ENCODE measurements around the gene TGFB2. TPM values are rescaled to one million over a fixed set of nuclear protein-coding genes. Genes with fewer than 3 reads are reported as not detected.

TGFB2 gene
- polyA plus RNA-seq, 12 donors: 39.4 to 88.9 (median 60.5) TPM; not detected in 1

DNA sequence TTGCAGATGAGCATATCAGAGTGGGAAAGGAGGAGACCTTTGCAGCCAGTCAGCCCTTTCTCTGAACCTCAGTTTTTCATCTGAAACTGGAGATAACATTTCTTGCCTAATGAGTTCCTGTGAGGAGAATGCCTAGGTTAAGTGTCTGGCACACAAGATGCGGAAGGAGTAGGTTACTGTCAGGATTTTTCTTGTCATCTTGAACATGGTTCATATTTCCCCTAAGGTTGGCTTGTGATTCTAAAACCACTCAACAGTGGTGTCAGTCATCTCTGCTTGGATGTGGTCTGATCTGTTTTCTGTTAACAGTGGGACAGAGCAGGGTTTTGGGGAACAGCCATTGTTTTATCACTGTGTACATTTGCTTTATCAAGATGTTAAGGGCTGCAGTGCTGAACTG, 70.6 kb downstream of the TGFB2 start:
- no peak for DNase-seq

DNA sequence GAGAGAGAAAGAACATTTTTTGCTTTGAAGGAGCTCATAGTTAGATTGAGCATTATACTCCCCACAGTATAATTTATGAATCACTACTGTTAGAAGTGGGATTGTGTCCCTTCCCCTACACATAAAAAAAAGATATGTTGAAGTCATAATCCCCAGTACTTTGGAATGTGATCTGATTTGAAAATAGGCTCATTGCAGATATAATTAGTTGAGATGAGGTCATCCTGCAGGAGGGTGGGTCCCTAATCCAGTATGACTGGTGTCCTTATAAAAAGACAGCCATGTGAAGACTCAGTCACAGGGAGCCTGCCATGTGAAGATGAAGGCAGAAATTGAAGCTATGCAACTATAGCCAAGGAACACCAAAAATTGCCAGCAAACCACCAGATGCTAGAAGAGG, 76.4 kb downstream of the TGFB2 start:
- DNase-seq: no peak

DNA sequence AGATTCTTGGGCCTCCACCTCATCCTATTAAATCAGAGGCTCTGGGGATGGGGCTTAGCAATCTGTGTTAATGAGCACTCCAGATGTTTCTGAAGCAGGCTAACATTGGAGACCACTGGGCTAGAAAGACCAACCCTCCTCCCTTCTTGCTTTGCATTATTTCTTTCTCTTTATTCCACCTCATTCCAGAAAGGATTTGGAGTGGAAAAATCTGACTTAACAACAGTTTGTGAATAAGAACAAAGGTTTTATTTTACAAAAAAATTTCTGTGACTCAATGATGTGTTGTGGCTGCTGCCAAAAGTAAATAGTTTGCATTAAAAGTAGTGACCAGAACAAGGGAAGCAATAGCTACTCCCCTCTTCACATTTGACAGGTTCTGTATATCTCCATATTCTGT, 79.4 kb downstream of the TGFB2 start:
- no peak for DNase-seq

DNA sequence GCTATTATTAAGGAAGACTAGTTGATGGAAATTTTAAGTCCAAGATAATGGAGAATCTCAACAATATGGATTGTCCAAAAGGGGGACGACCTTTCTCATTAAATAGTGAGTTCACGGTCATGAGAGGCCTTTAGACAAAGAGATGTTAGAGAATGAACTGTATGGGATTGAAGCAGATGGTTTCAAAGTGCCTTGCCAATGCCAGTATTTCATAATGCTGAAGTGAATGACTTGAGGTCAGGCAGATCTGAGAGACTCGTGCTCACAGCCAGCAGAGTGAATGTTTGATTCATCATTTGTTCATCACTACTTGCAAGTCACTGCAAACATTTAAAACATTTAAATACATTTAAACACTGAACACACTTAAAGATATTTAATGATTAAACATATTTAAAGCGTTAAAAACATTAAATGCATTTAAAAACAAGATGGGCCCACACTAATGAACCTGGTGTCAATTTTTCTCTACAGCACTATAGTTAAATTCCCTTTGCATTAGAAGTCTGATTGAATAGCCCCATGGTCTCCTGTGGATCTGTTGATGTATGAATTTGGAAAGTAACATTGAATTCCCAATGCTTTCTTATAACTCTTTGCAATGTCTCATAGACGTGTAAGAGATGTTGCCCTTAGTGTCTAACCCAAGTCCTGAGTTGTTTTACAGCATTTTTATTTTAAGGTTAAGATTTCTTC, 80.7 kb downstream of the TGFB2 start:
- no peak for DNase-seq

DNA sequence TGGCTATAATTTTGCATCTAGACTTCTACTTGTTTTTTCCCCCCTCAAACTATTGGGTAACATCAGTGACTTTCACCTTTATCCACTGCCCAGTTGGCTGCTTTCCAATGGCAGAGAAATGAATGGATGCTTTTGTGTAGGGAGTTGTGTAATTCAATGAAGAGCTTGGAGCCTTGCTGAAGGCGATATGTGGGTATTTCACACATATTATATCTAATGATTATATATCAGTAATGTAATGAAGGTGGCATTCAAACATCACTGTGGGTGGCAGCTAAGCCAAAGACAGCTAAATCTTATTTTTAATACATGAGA, 81.2 kb downstream of the TGFB2 start:
- DNase-seq: no peak

DNA sequence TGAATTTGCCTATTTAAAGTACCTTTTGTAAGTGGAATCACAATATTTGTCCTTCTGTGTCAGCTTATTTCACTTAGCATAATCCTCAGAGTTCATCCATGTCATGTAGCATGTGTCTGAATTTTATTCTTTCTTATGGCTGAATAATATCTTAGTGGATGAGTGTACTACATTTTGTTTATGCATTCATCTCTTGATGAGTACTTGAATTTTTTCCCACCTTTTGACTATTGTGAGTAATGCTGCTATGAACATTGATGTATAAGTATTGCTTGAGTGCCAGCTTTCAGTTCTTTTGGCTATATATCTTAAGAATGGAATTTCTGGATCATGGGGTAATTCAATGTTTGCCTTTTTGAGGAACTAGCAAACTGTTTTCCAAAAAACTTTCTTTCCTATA, 84.2 kb downstream of the TGFB2 start:
- no peak for DNase-seq

DNA sequence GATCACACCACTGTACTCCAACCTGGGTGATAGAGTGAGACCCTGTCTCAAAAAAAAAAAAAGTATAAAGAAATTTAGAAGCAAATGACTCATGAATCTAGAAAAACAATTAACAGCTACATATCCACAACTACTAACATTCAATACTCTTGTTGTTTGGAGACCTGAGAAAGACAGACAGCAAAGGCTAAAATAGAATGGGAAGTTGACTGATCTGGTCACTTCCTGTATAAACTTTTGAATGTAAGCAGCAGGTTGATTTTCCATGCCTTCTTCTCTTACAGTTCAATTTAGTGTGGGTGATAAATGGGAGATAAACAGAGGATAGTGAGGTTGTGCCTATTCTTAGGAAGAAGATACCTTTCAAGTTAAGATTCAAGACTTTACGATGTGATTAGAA, 85.2 kb downstream of the TGFB2 start:
- DNase-seq: no peak

DNA sequence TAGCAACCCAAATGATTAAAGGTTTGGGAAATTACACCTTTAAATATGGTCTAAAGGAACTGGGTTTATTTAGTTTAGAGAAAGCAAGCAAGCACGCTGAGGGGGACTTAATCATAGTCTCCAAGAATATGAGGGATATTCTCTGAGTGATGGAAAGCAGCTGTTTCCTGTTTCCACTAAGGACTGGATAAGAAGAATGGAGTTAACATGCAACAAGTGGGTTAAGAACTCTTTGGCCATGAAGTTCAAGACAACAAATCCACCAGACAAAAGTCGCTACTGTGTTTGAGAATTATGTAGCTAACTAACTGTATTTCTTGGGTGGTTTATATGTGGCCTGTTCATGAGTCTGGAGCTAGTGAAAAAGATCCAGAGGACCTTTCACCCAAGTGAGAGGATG, 85.7 kb downstream of the TGFB2 start:
- no peak for DNase-seq

DNA sequence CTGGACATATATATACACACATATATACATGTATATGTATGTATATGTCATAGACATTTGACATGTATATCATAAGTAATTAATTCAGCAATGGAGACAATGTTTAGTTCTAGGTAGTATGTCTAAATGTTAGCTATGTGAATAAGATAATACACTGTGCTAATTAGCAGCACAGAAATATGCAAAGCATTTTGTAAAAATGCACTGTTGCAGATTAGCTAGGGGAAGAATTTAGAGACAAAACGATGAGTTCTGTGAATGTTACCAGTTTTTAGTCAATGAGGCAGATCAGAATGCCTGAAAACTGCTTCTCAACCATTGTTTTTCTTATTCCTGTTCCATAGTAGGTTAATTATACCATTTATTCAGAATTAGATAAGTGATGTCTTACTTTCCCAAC, 86.3 kb downstream of the TGFB2 start:
- no peak for DNase-seq

DNA sequence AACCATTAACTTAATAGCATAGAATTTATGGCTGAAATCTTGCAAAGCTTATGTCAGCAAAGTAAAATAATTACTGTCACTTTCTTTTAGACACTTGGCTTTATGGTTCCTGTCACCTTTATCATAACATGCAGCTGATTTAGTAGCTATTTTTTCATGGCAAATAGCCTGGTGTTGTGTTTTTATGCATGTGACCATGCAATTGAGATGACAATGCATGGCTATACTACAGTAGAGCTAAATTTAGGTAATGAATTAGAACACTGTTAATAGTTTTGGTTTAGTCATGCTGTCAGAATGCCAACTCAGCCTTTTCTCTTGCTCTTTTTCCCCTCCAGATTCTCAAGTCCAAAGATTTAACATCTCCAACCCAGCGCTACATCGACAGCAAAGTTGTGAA, 88.6 kb downstream of the TGFB2 start:
- no peak for DNase-seq

DNA sequence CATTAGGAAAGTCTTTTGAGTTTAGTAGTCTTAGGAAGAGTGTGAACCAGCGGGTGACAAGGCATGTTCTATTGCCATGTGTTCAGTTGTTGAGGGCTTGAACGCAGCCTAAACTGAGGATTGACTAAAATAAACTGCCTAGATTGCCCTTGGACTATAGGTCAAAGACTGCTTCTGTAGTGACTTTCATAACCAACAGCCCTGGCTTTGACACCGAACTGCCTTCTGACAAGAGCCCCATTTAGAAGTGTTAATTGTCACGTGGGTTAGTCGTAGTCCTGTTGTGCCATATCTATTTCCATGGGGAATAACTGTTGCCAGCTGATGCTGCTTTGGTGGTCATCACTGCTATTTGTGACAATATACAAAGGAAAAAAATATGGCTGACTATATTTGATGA, 90.4 kb downstream of the TGFB2 start:
- no peak for DNase-seq

DNA sequence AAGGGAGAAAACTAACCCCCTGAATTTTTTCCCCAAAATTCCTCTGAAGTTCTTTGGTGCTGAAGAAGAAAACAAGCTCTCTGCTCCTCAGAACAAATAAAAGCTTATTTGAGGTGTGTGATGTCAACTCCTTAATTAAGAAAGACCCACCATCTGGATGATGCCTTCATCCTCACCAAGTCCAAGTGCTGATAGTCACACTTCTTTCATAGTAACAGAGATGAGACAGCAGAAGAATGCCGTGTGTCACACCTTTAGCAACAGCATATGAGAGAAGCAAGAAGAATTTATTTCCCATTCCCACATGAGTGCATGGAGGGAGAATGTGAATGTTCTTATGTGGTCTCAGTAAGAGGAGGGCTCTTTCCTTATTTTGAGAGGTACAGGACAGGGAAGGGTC, 91.2 kb downstream of the TGFB2 start:
- DNase-seq: no peak

DNA sequence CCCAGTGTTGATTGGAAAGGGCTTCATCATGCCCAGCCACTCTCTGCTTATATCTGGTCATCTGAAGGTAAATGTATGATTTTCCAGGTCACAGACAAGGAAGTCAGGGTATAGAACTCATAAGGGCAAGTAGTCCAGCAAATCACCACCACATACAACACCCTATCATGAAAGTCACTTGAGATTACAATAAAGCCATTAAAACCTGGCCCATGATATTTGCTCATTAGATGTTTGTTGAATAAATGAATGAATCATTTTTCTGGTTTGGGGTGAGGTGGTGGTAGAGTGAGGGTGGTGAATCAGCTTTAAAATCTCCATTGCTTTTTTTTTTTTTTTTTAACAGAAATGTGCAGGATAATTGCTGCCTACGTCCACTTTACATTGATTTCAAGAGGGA, 91.9 kb downstream of the TGFB2 start:
- no peak for DNase-seq

DNA sequence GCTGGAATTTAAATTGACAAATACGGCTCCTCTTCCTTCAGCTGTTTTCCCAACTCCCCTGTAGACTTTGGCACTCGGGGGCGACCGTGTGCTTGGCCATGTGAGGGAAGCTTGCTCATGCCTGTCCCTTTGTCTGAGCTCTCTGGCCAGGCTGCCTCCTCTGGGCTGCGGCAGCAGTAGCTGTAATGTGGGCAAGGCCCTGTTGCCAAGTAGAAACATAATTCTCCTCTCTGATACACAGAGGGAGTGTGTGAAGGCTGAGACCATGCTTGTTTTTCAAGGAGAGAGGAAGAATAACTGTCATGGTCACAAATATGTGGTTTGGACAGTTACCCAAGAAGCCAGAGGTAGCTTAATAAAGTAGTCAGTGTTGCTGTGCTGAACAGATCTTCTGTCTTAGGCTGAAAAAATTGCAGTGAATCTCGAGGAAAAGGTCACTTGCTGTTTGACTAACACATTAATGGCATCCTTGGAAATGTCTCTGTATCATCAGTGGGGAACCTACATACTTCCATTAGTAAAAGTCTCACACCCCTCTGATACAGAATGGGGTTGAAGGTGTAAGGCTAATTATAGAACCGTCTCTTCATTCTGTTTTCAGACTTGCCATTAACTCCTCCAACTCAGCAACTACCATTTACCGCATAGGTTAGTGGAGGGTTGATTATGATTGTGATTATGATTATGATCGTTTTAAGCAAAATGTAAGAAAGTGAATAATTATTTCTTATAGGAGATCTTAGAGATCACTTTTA, 94.6 kb downstream of the TGFB2 start:
- DNase-seq: no peak

DNA sequence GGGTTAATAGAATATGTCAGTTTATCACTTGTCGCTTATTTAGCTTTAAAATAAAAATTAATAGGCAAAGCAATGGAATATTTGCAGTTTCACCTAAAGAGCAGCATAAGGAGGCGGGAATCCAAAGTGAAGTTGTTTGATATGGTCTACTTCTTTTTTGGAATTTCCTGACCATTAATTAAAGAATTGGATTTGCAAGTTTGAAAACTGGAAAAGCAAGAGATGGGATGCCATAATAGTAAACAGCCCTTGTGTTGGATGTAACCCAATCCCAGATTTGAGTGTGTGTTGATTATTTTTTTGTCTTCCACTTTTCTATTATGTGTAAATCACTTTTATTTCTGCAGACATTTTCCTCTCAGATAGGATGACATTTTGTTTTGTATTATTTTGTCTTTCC, 98.1 kb downstream of the TGFB2 start:
- no peak for DNase-seq

DNA sequence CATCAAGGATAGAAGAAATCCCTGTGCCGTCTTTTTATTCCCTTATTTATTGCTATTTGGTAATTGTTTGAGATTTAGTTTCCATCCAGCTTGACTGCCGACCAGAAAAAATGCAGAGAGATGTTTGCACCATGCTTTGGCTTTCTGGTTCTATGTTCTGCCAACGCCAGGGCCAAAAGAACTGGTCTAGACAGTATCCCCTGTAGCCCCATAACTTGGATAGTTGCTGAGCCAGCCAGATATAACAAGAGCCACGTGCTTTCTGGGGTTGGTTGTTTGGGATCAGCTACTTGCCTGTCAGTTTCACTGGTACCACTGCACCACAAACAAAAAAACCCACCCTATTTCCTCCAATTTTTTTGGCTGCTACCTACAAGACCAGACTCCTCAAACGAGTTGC, 99.0 kb downstream of the TGFB2 start:
- DNase-seq: no peak

DNA sequence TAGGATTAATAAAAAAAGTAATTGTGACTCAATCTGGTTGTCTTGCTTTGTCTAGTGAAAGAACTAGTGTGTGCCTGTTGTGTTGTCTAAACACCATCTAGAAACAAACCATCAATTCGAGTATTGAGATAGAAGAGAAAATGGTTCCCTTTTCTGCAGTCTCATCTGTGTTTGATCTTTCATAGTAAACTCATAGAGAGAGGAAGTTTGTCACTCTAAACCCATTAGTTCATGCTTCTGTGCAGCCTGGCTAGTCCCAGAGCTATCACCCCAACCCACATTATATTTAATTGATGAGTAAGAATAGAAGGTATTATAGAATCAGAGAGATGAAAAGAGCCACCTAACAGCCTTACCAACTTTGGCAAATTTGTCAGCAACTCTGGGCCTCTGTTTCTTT, 99.5 kb downstream of the TGFB2 start:
- no peak for DNase-seq

DNA sequence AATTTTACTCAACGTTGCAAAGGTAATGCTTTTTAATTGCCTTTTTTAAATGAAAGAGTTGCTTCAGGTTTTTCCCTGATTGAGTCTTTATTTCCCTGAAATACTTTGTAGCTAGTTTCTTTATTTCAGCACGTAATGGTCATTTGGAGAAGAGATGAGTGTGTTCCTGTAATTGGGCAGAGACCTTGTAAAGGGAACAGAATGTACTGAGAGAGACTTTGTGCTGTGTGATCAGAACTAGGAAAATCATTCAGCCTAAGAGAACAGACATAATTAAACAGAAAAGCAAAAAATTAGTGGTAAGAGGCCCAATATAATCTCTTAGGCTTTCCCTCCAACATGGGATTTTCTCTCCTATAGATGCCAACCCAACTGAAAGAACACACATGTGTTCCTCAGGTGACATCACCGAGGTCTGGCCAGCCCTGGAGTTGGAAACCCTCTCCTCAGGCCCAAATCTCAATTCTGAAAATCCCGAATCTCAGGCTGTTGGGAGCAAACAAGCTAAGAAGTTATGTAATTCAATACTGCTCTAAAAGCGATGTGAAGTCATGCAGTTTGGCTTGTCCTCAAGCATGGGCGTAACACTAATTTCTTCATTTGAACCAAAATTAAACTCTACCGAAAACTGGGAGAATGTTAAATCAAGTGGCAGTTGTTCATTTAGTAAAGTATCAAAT, 102.0 kb downstream of the TGFB2 start:
- no peak for DNase-seq

DNA sequence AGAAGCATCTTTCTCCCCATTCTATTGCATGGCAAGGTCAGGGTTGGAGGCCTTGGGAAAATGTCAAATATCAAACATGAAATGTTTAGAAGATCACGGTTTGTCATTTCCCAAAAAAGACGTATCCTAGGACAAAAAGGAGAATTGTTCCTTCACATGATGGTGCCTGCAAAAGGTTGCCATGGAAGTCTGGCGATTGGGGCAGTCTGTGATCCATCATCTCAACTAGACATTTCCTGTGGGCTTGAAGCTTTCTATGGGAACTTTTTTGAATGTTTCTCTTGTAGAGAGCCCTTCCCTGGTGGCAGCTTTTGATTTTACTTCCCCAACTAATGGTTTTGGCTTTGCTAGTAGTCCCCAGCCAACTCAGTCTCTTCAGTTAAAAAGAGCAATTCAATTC, 106.3 kb downstream of the TGFB2 start:
- no peak for DNase-seq

DNA sequence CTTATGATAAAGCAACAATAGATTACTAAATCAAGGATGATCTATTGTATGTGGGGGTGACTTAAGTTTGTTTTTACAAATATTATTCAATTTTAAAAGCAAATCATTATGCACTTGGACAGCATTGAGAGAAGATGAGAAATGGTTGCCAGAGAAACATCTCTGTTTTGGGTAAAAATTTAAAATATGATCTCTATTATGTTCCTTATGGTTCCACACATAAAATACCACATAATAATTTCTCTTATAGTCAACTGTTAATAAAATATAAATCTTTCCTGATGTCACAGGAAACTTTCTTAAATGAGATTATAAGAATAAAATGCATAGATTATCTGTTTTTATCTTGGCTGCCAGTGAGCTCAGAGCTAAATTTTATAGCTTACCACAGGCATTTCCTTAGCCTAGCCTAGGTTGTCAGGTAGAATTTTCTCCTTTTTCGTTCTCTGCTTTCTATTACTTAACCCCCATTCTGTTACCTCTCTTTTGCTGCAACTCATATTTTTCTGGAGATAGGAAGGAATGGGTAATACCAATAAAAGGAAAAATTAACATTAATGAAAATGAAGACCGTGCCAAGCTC, 109.7 kb downstream of the TGFB2 start:
- no peak for DNase-seq

DNA sequence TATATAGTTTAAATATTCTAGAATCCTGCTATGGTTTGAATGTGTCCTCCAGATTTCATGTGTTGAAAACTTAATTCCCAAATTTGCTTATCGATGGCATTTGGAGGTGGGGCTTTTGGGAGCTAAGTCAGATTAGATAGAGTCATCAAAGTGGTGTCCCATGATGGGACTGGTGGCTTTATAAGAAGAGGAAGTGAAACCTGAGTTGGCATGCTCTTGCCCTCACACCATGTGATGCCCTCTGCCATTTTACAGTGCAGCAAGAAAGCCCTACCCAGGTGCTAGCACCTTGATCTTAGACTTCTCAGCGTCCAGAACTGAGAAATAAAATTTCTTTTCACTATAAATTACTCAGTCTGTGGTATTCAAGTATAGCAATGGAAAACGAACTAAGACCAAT, 111.3 kb downstream of the TGFB2 start:
- no peak for DNase-seq

DNA sequence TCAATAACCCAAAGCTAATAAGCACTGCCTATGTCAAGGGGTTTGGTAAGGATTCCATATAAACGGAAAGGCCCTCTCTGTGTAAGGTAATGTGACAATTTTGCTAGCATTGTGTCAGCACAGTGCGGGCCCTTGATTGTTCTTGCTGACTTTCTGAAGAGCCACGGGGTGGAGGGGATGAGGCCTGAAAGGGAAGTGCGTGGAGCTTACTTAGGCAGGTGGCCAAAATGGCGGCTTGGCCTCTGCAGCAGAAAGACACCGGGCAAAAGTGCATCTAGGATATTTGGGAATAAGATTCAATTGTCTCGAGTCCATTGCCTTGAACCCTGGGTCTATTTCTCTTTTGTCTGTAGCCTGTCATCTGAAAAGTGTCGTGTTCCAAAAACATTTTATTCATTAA, 114.3 kb downstream of the TGFB2 start:
- DNase-seq: no peak

All from muscle of arm (tissue), 12 donors.